CD4-positive, alpha-beta T cell (primary cell): ENCODE results near the gene CFAP61. TPM values are rescaled to one million over a fixed set of nuclear protein-coding genes. Genes with fewer than 3 reads are reported as not detected.

Experiments
- ATAC-seq: fragments of 200-7000 bp; cut with Tn5 transposase; one replicate; pipeline ENCODE4 v1.10.0; 2022; ENCODE audit warnings: mild to moderate bottlenecking; ENCODE audit not compliant: poor library complexity
- CTCF ChIA-PET: fragments of 350-600 bp; sonication (Branson Sonifier 250); formaldehyde crosslinking; loops from one replicate; lab custom pipeline; 2021; ENCODE audit warnings: antibody characterized with exemption, inconsistent platforms; lab: Charles Lee
- POLR2A ChIA-PET: fragments of 350-600 bp; sonication (Branson Sonifier 250); formaldehyde crosslinking; loops from one replicate; lab custom pipeline; 2021; ENCODE audit warnings: antibody characterized with exemption, inconsistent platforms; lab: Charles Lee
- DNase-seq, 14 experiments: peaks; one replicate each; pipeline ENCODE4 v3.0.0-alpha.2; 2013 to 2020; ENCODE audit warnings: mixed read lengths in 2 of 14
- H3K27ac ChIP-seq, 2 donors: one replicate each; pipeline versions ENCODE4 v1.5.1 to v1.7.0; 2013; ENCODE audit warnings: low read length in 2 of 2, low read depth in 1 of 2, mild to moderate bottlenecking in 1 of 2
- H3K27me3 ChIP-seq, 2 experiments: 1 replicate in 1 of 2; 2 replicates in 1 of 2; pipeline versions ENCODE4 v1.6.1 to v1.7.0; 2013; ENCODE audit warnings: low read length in 2 of 2, control low read depth in 1 of 2, mild to moderate bottlenecking in 1 of 2, moderate library complexity in 1 of 2; ENCODE audit not compliant: insufficient read depth in 2 of 2, control insufficient read depth in 1 of 2
- H3K36me3 ChIP-seq: one replicate; pipeline ENCODE4 v1.6.1; 2013; ENCODE audit warnings: low read length, control low read depth; ENCODE audit not compliant: insufficient read depth
- H3K4me1 ChIP-seq: one replicate; pipeline ENCODE4 v1.6.1; 2013; ENCODE audit warnings: low read length, control low read depth; ENCODE audit not compliant: insufficient read depth
- H3K4me3 ChIP-seq: one replicate; pipeline ENCODE4 v1.5.1; 2013; ENCODE audit warnings: mild to moderate bottlenecking, low read length, moderate library complexity
- H3K9me3 ChIP-seq, 2 experiments: 1 replicate in 1 of 2; 2 replicates in 1 of 2; pipeline versions ENCODE4 v1.6.1 to v1.7.0; 2013; ENCODE audit warnings: low read length in 2 of 2, mild to moderate bottlenecking in 2 of 2, control low read depth in 1 of 2, moderate library complexity in 1 of 2; ENCODE audit not compliant: control insufficient read depth in 1 of 2, insufficient read depth in 1 of 2
- H3K27ac Mint-ChIP-seq: one replicate; pipeline ENCODE4 v1.8.0; 2020; ENCODE audit warnings: mixed read lengths
- H3K27me3 Mint-ChIP-seq: one replicate; pipeline ENCODE4 v1.8.0; 2021; ENCODE audit warnings: mixed read lengths
- H3K36me3 Mint-ChIP-seq: one replicate; pipeline ENCODE4 v1.8.0; 2021; ENCODE audit warnings: low read depth, mixed read lengths
- H3K4me1 Mint-ChIP-seq: one replicate; pipeline ENCODE4 v1.8.0; 2021; ENCODE audit warnings: low read depth, mixed read lengths
- H3K4me3 Mint-ChIP-seq: one replicate; pipeline ENCODE4 v1.8.0; 2020; ENCODE audit warnings: mild to moderate bottlenecking, mixed read lengths
- H3K9me3 Mint-ChIP-seq: one replicate; pipeline ENCODE4 v1.8.0; 2020; ENCODE audit warnings: mixed read lengths
- intact Hi-C, 2 experiments: fragments of 100-400 bp; cut with DNase I in 1 of 2; cut with micrococcal nuclease in 1 of 2; formaldehyde crosslinking; loops; one replicate each; pipeline versions ENCODE4 v1.15.1 to v1.9.0; 2023 to 2025; cut with DNase I, micrococcal nuclease
- total RNA-seq, 174 experiments: library from RNA in 2 of 174; stranded (reverse) in 2 of 174; gene quantifications; one replicate each; pipeline ENCODE4 v1.2.3 and lab custom pipeline; 2021 to 2026
- TF ChIP-seq, protein P1 (sequence below): fragments of 200-600 bp; IDR thresholded peaks from one replicate; pipeline ENCODE4 v1.8.0; 2022; ENCODE audit warnings: antibody characterized with exemption, mild to moderate bottlenecking

CFAP61 gene
- total RNA-seq, 2 experiments from 2014 or later, result not detected

DNA sequence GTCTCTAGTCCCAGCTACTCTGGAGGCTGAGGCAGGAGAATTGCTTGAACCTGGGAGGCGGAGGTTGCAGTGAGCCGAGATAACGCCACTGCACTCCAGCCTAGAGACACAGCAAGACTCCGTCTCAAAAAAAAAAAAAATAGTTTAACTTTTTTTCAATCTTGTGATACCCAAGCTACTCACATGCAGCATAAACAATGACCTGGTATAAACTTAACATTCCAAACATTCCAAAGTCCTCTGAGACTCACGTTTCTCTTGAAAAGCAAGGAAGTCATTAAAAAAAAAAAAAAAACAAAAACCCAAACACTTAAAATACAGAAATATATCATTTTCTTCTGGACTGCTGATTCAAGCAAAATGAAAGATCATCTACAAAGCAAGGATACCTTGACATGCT is 14.4 kb upstream of the CFAP61 start:
- H3K27ac Mint-ChIP-seq, result no peak overlapping the region
- H3K27me3 Mint-ChIP-seq, result no peaks in the 10 kb centered on the region
- DNase-seq (no peak), ATAC-seq (no peak)
- H3K36me3 ChIP-seq, result peaks cover 97% of the 10 kb centered on the region
- H3K4me3 ChIP-seq, result no peak overlapping the region
- H3K27ac ChIP-seq, result no peak overlapping the region
- TF ChIP-seq, protein P1, sequence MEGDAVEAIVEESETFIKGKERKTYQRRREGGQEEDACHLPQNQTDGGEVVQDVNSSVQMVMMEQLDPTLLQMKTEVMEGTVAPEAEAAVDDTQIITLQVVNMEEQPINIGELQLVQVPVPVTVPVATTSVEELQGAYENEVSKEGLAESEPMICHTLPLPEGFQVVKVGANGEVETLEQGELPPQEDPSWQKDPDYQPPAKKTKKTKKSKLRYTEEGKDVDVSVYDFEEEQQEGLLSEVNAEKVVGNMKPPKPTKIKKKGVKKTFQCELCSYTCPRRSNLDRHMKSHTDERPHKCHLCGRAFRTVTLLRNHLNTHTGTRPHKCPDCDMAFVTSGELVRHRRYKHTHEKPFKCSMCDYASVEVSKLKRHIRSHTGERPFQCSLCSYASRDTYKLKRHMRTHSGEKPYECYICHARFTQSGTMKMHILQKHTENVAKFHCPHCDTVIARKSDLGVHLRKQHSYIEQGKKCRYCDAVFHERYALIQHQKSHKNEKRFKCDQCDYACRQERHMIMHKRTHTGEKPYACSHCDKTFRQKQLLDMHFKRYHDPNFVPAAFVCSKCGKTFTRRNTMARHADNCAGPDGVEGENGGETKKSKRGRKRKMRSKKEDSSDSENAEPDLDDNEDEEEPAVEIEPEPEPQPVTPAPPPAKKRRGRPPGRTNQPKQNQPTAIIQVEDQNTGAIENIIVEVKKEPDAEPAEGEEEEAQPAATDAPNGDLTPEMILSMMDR, result no peak
- H3K36me3 Mint-ChIP-seq, result peaks cover 100% of the 10 kb centered on the region
- no peaks in the 10 kb centered on the region for H3K9me3 ChIP-seq
- POLR2A ChIA-PET, result no interaction called here
- intact Hi-C loops, result no loop called here
- H3K4me3 Mint-ChIP-seq, result no peak overlapping the region
- no peaks in the 10 kb centered on the region for H3K9me3 Mint-ChIP-seq
- H3K27me3 ChIP-seq, result no peaks in the 10 kb centered on the region
- no peaks in the 10 kb centered on the region for H3K4me1 Mint-ChIP-seq
- H3K4me1 ChIP-seq, result no peaks in the 10 kb centered on the region
- CTCF ChIA-PET, result interaction anchor here (1.5 kb wide), 1 partner anchor 9 kb away, joined by 4 read pairs; no protein-coding TSS in a partner anchor

DNA sequence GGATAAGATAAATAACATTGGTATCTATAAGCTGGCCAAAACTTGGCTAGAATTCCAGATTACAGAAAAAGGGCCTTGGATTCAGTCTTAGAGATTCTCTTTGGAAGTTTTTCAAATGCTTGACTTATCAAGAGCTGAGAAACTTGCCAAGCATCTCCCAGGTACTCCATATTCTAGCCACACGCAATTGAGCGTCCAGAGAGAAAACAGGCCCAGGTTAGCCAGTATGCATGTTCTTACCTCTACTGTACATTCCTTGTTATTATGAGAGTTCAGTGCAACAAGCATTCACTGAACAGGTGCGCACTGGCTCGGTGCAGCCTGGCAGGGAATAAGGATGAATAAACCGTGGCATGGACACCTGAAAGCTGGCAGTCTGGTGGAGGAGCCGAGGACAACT is 13.7 kb upstream of the CFAP61 start:
- H3K4me3 Mint-ChIP-seq, result no peak overlapping the region
- Histone ChIP-seq H3K4me1 (no peaks in the 10 kb centered on the region), H3K4me3 (no peak overlapping the region), H3K27ac (no peak overlapping the region), H3K9me3 (no peaks in the 10 kb centered on the region), H3K36me3 (peaks cover 97% of the 10 kb centered on the region), H3K27me3 (no peaks in the 10 kb centered on the region)
- DNase-seq (no peak), ATAC-seq (no peak)
- H3K4me1 Mint-ChIP-seq, result no peaks in the 10 kb centered on the region
- ChIA-PET POLR2A (no interaction called here), CTCF (interaction anchor here (1.5 kb wide), 1 partner anchor 8 kb away, joined by 4 read pairs; no protein-coding TSS in a partner anchor)
- no peaks in the 10 kb centered on the region for H3K9me3 Mint-ChIP-seq
- intact Hi-C loops, result no loop called here
- H3K27ac Mint-ChIP-seq, result no peak overlapping the region
- peaks cover 100% of the 10 kb centered on the region for H3K36me3 Mint-ChIP-seq
- H3K27me3 Mint-ChIP-seq, result no peaks in the 10 kb centered on the region
- TF ChIP-seq, protein P1, result no peak

DNA sequence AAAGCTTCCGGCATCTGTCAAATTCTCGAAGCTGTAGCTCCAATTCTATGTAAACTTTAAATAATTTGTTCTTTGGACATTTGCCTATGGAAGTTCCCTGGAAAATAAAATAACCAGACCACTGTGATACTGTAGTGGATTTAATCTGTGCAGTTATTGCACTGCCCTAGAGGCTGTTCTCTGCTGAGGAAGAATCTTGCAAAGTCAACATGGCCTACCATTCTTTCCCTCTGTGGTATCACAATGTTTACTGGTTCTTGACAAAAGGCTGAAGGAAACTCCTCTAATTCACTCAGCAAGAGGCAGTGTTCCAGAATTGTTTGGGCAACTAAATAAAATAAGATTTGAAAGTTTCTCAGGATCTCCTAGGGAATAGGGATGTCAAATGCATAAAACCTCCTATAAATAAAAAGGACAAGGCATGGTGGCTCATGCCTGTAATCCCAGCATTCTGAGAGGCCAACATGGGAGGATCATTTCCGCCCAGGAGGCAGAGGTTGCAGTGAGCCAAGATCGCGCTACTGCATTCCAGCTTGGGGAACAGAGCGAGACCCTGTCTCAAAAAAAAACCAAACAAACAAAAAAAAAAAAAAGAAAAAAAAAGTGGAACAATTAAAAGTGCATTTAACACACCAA is 12.5 kb upstream of the CFAP61 start:
- intact Hi-C loops, result no loop called here
- H3K4me1 Mint-ChIP-seq, result no peaks in the 10 kb centered on the region
- no peaks in the 10 kb centered on the region for H3K27me3 Mint-ChIP-seq
- Histone ChIP-seq H3K4me3 (no peak overlapping the region), H3K4me1 (no peaks in the 10 kb centered on the region), H3K27ac (no peak overlapping the region), H3K9me3 (no peaks in the 10 kb centered on the region), H3K27me3 (no peaks in the 10 kb centered on the region), H3K36me3 (peaks cover 98% of the 10 kb centered on the region)
- no peak for ATAC-seq
- ChIA-PET POLR2A (interaction anchor here (1.1 kb wide), 1 partner anchor 13 kb away, joined by 3 read pairs; the partner anchor contains the start of genes CFAP61 and CRNKL1), CTCF (interaction anchor here (1.6 kb wide), 1 partner anchor 12 kb away, joined by 4 read pairs; no protein-coding TSS in a partner anchor)
- no peak overlapping the region for H3K4me3 Mint-ChIP-seq
- no peaks in the 10 kb centered on the region for H3K9me3 Mint-ChIP-seq
- TF ChIP-seq, protein P1, result no peak
- H3K27ac Mint-ChIP-seq, result no peak overlapping the region
- H3K36me3 Mint-ChIP-seq, result peaks cover 100% of the 10 kb centered on the region
- DNase-seq, result no peak
